DND-41 (cell line): ENCODE results near the gene NSMCE3.

Experiments
- ATAC-seq: fragments of 200-7000 bp; cut with Tn5 transposase; 3 replicates; pipeline ENCODE4 v1.9.1; 2021; ENCODE audit warnings: low read depth; ENCODE audit not compliant: insufficient read depth
- DNase-seq: peaks from one replicate; pipeline ENCODE4 v3.0.0-alpha.2; 2020
- H2AFZ ChIP-seq: 2 replicates; pipeline ENCODE4 v1.6.0; 2012; ENCODE audit warnings: low read depth, low read length
- H3K27ac ChIP-seq: 2 replicates; pipeline ENCODE4 v1.5.1; 2012; ENCODE audit warnings: low read length, inconsistent platforms
- H3K27me3 ChIP-seq: fragments of 200-600 bp; sonication (generic); 2 replicates; pipeline ENCODE4 v1.6.0; 2012; ENCODE audit warnings: low read length, mild to moderate bottlenecking, inconsistent platforms; ENCODE audit not compliant: insufficient read depth, poor library complexity
- H3K36me3 ChIP-seq: 2 replicates; pipeline ENCODE4 v1.5.1; 2012; ENCODE audit warnings: low read length, inconsistent platforms; ENCODE audit not compliant: insufficient read depth
- H3K4me1 ChIP-seq: 2 replicates; pipeline ENCODE4 v1.5.1; 2012; ENCODE audit warnings: mild to moderate bottlenecking, low read length; ENCODE audit not compliant: insufficient read depth
- H3K4me2 ChIP-seq: 2 replicates; pipeline ENCODE4 v1.6.0; 2012; ENCODE audit warnings: mild to moderate bottlenecking, moderate library complexity, low read length, inconsistent platforms; ENCODE audit not compliant: insufficient read depth
- H3K4me3 ChIP-seq, 2 experiments: fragments of 200-600 bp in 1 of 2; shearing (Covaris generic) in 1 of 2; 2 replicates each; pipeline ENCODE4 v1.5.1; 2012 to 2016; ENCODE audit warnings: inconsistent platforms in 2 of 2, low read length in 2 of 2, mild to moderate bottlenecking in 2 of 2, low read depth in 1 of 2, moderate library complexity in 1 of 2
- H3K79me2 ChIP-seq: 2 replicates; pipeline ENCODE4 v1.6.0; 2012; ENCODE audit warnings: low read length, inconsistent platforms; ENCODE audit not compliant: insufficient read depth
- H3K9ac ChIP-seq: 2 replicates; pipeline ENCODE4 v1.6.0; 2012; ENCODE audit warnings: low read depth, mild to moderate bottlenecking, inconsistent platforms, low read length, moderate library complexity
- H3K9me3 ChIP-seq: 2 replicates; pipeline ENCODE4 v1.5.1; 2012; ENCODE audit warnings: low read length, moderate library complexity, mild to moderate bottlenecking, inconsistent platforms; ENCODE audit not compliant: insufficient read depth, severe bottlenecking
- H4K20me1 ChIP-seq: 2 replicates; pipeline ENCODE4 v1.6.0; 2012; ENCODE audit warnings: low read length; ENCODE audit not compliant: insufficient read depth
- CTCF ChIP-seq: IDR thresholded peaks from 2 replicates; pipeline ENCODE4 v1.5.1; 2012; ENCODE audit warnings: borderline replicate concordance, low read length, moderate library complexity, mild to moderate bottlenecking; ENCODE audit not compliant: poor library complexity, severe bottlenecking; ENCODE audit errors: extremely low read depth
- EZH2 ChIP-seq: IDR thresholded peaks from 3 replicates; pipeline ENCODE4 v1.6.1; 2012; ENCODE audit warnings: borderline replicate concordance, low read depth, mild to moderate bottlenecking, moderate library complexity, low read length, inconsistent platforms; ENCODE audit not compliant: severe bottlenecking

NSMCE3 gene

GRCh38 chr15:29302871-29303270 is 33.2 kb upstream of the NSMCE3 start:
- TF ChIP-seq CTCF (no peak), EZH2 (no peak)
- no peaks in the 10 kb centered on the region for H3K4me1 ChIP-seq
- H2AFZ ChIP-seq = no peak overlapping the region
- no peak overlapping the region for H3K4me3 ChIP-seq
- no peak overlapping the region for H3K9ac ChIP-seq
- H3K4me2 ChIP-seq = no peak overlapping the region
- no peaks in the 10 kb centered on the region for H3K27me3 ChIP-seq
- no peak for DNase-seq
- no peaks in the 10 kb centered on the region for H3K9me3 ChIP-seq
- H3K27ac ChIP-seq = no peak overlapping the region
- no peaks in the 10 kb centered on the region for H3K79me2 ChIP-seq
- no peak for ATAC-seq
- no peaks in the 10 kb centered on the region for H4K20me1 ChIP-seq
- H3K36me3 ChIP-seq = no peaks in the 10 kb centered on the region

GRCh38 chr15:29299784-29300183 is 30.2 kb upstream of the NSMCE3 start:
- H4K20me1 ChIP-seq = no peaks in the 10 kb centered on the region
- no peak overlapping the region for H2AFZ ChIP-seq
- H3K27ac ChIP-seq = no peak overlapping the region
- no peak for TF ChIP-seq EZH2
- no peak for TF ChIP-seq CTCF
- DNase-seq = no peak
- no peaks in the 10 kb centered on the region for H3K9me3 ChIP-seq
- no peaks in the 10 kb centered on the region for H3K4me1 ChIP-seq
- H3K4me2 ChIP-seq = no peak overlapping the region
- ATAC-seq = no peak
- no peaks in the 10 kb centered on the region for H3K36me3 ChIP-seq
- H3K27me3 ChIP-seq = no peaks in the 10 kb centered on the region
- H3K79me2 ChIP-seq = no peaks in the 10 kb centered on the region
- no peak overlapping the region for H3K4me3 ChIP-seq
- no peak overlapping the region for H3K9ac ChIP-seq

- no peak overlapping the region for H3K4me3 ChIP-seq
- DNase-seq (no peak), ATAC-seq (no peak)
- H3K27ac ChIP-seq = no peak overlapping the region
- no peak overlapping the region for H2AFZ ChIP-seq
- no peak for TF ChIP-seq EZH2
- TF ChIP-seq CTCF = no peak
- no peaks in the 10 kb centered on the region for H3K79me2 ChIP-seq
- no peaks in the 10 kb centered on the region for H3K9me3 ChIP-seq
- H4K20me1 ChIP-seq = no peaks in the 10 kb centered on the region
- H3K4me2 ChIP-seq = no peak overlapping the region
- H3K36me3 ChIP-seq = no peaks in the 10 kb centered on the region
- no peaks in the 10 kb centered on the region for H3K4me1 ChIP-seq
- no peaks in the 10 kb centered on the region for H3K27me3 ChIP-seq
- H3K9ac ChIP-seq = no peak overlapping the region
Measured at GRCh38 chr15:29299331-29299730, 29.7 kb upstream of the NSMCE3 start.
